ENCODE measurements around the gene MAG. TPM values are rescaled to one million over a fixed set of nuclear protein-coding genes. Genes with fewer than 3 reads are reported as not detected.

Gene MAG
- total and polyA plus RNA-seq, 2 of the 13 experiments (the other 11 are each of a cell fraction or from before 2014, with no cell fraction given): 0.20 to 1.3 TPM

DNA sequence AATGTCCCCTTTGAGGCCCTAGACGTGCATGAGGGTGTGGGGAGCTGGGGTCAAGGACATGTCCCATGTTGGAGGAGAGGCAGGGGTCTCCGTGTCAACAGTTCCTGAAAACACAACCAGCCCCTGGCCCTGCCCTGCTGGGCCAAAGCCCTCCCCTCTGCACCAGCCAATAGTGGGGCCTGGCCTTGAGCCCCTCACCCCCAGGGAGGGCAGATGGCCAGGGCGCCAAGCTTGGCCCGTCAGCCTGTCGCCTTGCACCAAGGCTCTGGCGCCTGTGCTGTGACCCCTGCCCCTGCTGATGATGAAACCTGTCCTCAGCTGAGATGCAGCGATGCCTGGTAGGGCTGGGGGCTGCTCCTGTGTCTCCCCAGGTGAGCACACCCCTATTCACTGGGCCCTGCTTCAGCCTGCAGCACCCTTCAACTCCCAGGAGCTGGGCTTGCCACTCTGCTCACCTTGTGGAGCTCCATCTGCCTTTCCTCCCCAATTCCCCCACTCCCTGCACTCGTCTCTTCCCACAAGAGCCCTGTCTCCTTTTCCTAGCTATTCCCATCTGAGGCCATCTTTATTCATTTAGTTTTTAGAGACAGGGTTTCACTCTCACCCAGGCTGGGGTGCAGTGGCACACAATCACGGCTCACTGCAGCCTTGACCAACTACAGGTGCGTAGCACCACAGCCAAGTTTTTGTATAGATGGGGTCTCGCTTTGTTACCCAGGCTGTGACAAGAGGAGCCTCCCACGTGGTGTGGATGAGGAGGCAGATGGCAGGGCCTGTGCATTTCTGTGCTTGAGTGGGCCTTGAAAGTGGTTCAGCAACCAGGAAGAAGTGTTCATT lies 11.8 kb upstream of the MAG start (continued):
- TF ChIP-seq ZNF710 (CRISPR knock-in tag; IDR thresholded peaks at IDR 0.05; ENCODE audit: borderline replicate concordance): no peak
- TF ChIP-seq, protein P1, sequence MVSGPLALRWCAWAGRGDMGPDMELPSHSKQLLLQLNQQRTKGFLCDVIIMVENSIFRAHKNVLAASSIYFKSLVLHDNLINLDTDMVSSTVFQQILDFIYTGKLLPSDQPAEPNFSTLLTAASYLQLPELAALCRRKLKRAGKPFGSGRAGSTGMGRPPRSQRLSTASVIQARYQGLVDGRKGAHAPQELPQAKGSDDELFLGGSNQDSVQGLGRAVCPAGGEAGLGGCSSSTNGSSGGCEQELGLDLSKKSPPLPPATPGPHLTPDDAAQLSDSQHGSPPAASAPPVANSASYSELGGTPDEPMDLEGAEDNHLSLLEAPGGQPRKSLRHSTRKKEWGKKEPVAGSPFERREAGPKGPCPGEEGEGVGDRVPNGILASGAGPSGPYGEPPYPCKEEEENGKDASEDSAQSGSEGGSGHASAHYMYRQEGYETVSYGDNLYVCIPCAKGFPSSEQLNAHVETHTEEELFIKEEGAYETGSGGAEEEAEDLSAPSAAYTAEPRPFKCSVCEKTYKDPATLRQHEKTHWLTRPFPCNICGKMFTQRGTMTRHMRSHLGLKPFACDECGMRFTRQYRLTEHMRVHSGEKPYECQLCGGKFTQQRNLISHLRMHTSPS (CRISPR knock-in tag; IDR thresholded peaks at IDR 0.05; ENCODE audit: low read depth): 0 out of 2 replicates have a peak, but pooled peaks have one; percentile 68
- TF ChIP-seq ATAD3A (CRISPR knock-in tag; IDR thresholded peaks at IDR 0.05): no peak
- TF ChIP-seq THAP9 (CRISPR knock-in tag; IDR thresholded peaks at IDR 0.05; ENCODE audit: borderline replicate concordance): no peak; the same call in 1 of the 2 replicates
- TF ChIP-seq, protein P2, sequence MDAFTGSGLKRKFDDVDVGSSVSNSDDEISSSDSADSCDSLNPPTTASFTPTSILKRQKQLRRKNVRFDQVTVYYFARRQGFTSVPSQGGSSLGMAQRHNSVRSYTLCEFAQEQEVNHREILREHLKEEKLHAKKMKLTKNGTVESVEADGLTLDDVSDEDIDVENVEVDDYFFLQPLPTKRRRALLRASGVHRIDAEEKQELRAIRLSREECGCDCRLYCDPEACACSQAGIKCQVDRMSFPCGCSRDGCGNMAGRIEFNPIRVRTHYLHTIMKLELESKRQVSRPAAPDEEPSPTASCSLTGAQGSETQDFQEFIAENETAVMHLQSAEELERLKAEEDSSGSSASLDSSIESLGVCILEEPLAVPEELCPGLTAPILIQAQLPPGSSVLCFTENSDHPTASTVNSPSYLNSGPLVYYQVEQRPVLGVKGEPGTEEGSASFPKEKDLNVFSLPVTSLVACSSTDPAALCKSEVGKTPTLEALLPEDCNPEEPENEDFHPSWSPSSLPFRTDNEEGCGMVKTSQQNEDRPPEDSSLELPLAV (CRISPR knock-in tag; conservative IDR thresholded peaks at IDR 0.05; ENCODE audit: low read depth): no peak
- no peak for TF ChIP-seq ZNF329 (CRISPR knock-in tag; IDR thresholded peaks at IDR 0.05; ENCODE audit: low read depth)
- TF ChIP-seq ZNF563 (CRISPR knock-in tag; IDR thresholded peaks at IDR 0.05): no peak
- TF ChIP-seq ZNF75D (CRISPR knock-in tag; IDR thresholded peaks at IDR 0.05; ENCODE audit: borderline replicate concordance): no peak
- TF ChIP-seq NR2F2 (IDR thresholded peaks at IDR 0.05; ENCODE audit: borderline replicate concordance, low read depth): peak; percentile 68; the same call in 1 of the 2 replicates
- TF ChIP-seq NR2F6 (IDR thresholded peaks at IDR 0.05): peak; percentile 91
- peak; percentile 92 for TF ChIP-seq NR2F6 (CRISPR knock-in tag; IDR thresholded peaks at IDR 0.05)
- no peak for TF ChIP-seq ZNF598 (CRISPR knock-in tag; IDR thresholded peaks at IDR 0.05; ENCODE audit: borderline replicate concordance)
- peak; percentile 78; the same call in 1 of the 2 replicates for TF ChIP-seq ZZZ3 (CRISPR knock-in tag; IDR thresholded peaks at IDR 0.05; ENCODE audit: borderline replicate concordance)
- peak; percentile 93 for TF ChIP-seq MTA1 (CRISPR knock-in tag; IDR thresholded peaks at IDR 0.05; ENCODE audit: borderline replicate concordance)
- TF ChIP-seq FOXA1 (IDR thresholded peaks at IDR 0.05): no peak
- TF ChIP-seq FOXA1 (CRISPR knock-in tag; IDR thresholded peaks at IDR 0.05): peak; percentile 18; the same call in 1 of the 2 replicates
- TF ChIP-seq, protein P3, sequence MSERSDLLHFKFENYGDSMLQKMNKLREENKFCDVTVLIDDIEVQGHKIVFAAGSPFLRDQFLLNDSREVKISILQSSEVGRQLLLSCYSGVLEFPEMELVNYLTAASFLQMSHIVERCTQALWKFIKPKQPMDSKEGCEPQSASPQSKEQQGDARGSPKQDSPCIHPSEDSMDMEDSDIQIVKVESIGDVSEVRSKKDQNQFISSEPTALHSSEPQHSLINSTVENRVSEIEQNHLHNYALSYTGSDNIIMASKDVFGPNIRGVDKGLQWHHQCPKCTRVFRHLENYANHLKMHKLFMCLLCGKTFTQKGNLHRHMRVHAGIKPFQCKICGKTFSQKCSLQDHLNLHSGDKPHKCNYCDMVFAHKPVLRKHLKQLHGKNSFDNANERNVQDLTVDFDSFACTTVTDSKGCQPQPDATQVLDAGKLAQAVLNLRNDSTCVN (CRISPR knock-in tag; IDR thresholded peaks at IDR 0.05; ENCODE audit: borderline replicate concordance): no peak
- no peak for TF ChIP-seq RFX1 (IDR thresholded peaks at IDR 0.05)
- TF ChIP-seq ZNF292 (CRISPR knock-in tag; IDR thresholded peaks at IDR 0.05; ENCODE audit: borderline replicate concordance, low read depth): peak; percentile 89
- no peak for TF ChIP-seq ZNF432 (CRISPR knock-in tag; IDR thresholded peaks at IDR 0.05; ENCODE audit: borderline replicate concordance)
